ENCODE results near the gene EML4. TPM values are rescaled to one million over a fixed set of nuclear protein-coding genes. Genes with fewer than 3 reads are reported as not detected.

EML4 gene
- total RNA-seq, 1 donor from 2014 or later, result 68.2 TPM

DNA sequence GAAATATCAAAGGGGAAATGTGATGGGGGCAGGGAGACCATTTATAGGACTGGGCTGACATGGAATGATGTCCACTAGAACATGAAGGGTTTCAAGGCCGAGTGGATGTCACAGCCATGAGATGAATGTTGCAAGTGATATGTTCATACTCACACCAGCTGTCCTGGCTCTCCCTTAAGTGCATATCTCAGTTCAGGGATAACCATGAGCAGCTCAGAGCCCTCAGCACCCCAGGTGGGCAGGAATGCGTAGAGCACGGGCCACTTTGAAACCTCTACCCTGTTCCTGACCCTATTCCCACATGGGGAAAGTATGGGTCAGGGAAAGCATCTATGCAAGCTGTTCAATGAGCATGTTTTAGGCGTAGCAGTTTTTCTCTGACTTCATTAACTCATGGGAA lies 12.4 kb upstream of the EML4 start:
- Mint-ChIP-seq H3K4me1 (ENCODE audit: low read depth, unreplicated experiment) (no peaks in the 10 kb centered on the region), H3K36me3 (ENCODE audit: low read depth, unreplicated experiment) (no peaks in the 10 kb centered on the region), H3K4me3 (ENCODE audit: unreplicated experiment) (no peak overlapping the region), H3K27ac (ENCODE audit: unreplicated experiment) (no peak overlapping the region), H3K27me3 (ENCODE audit: low read depth, unreplicated experiment) (no peaks in the 10 kb centered on the region), H3K9me3 (ENCODE audit: unreplicated experiment) (no peaks in the 10 kb centered on the region)
- Histone ChIP-seq H3K9me3 (ENCODE audit: insufficient read depth, low read depth, low read length) (no peaks in the 10 kb centered on the region), H3K4me1 (ENCODE audit: insufficient read depth, low read length) (no peaks in the 10 kb centered on the region), H3K9ac (ENCODE audit: low read length) (no peak overlapping the region), H4K20me1 (ENCODE audit: insufficient read depth, low read length) (no peaks in the 10 kb centered on the region), H2AFZ (ENCODE audit: low read depth, low read length) (no peak overlapping the region), H3K27me3 (ENCODE audit: insufficient read depth, low read length) (no peaks in the 10 kb centered on the region), H3K36me3 (ENCODE audit: insufficient read depth, low read length) (no peaks in the 10 kb centered on the region), H3K27ac (ENCODE audit: low read depth, low read length) (no peak overlapping the region), H3K79me2 (ENCODE audit: insufficient read depth, low read length) (no peaks in the 10 kb centered on the region), H3K4me2 (ENCODE audit: low read length) (no peak overlapping the region), H3K4me3 (ENCODE audit: insufficient read depth, low read depth, low read length) (no peak overlapping the region)
- DNase-seq (ENCODE audit: low read depth) (no peak), FAIRE-seq (no peak)
- TF ChIP-seq, protein P1, sequence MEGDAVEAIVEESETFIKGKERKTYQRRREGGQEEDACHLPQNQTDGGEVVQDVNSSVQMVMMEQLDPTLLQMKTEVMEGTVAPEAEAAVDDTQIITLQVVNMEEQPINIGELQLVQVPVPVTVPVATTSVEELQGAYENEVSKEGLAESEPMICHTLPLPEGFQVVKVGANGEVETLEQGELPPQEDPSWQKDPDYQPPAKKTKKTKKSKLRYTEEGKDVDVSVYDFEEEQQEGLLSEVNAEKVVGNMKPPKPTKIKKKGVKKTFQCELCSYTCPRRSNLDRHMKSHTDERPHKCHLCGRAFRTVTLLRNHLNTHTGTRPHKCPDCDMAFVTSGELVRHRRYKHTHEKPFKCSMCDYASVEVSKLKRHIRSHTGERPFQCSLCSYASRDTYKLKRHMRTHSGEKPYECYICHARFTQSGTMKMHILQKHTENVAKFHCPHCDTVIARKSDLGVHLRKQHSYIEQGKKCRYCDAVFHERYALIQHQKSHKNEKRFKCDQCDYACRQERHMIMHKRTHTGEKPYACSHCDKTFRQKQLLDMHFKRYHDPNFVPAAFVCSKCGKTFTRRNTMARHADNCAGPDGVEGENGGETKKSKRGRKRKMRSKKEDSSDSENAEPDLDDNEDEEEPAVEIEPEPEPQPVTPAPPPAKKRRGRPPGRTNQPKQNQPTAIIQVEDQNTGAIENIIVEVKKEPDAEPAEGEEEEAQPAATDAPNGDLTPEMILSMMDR (IDR thresholded peaks at IDR 0.05; ENCODE audit: insufficient read depth, low read depth, low read length), result no peak
- TF ChIP-seq EZH2 (IDR thresholded peaks at IDR 0.05; ENCODE audit: insufficient read depth, low read length), result no peak

DNA sequence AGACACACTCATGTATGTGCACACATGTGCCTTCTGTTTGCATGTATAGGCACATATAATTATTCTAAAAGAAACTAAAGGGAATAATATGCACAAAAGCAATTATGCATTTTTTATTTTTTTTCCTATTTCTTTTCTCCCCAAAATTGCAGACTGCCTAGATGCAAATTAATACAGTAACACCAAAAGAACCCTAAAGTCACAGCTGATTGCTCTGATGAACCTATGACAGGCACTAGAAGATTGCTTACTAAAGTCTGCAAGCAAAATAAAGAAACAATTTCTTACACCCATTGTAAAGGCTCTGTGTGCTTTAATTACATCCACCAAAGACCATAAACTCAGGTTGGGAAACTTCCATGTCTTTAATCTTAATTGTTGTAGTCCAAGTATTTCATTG lies 7.7 kb upstream of the EML4 start:
- no peaks in the 10 kb centered on the region for H3K79me2 ChIP-seq (ENCODE audit: insufficient read depth, low read length)

DNA sequence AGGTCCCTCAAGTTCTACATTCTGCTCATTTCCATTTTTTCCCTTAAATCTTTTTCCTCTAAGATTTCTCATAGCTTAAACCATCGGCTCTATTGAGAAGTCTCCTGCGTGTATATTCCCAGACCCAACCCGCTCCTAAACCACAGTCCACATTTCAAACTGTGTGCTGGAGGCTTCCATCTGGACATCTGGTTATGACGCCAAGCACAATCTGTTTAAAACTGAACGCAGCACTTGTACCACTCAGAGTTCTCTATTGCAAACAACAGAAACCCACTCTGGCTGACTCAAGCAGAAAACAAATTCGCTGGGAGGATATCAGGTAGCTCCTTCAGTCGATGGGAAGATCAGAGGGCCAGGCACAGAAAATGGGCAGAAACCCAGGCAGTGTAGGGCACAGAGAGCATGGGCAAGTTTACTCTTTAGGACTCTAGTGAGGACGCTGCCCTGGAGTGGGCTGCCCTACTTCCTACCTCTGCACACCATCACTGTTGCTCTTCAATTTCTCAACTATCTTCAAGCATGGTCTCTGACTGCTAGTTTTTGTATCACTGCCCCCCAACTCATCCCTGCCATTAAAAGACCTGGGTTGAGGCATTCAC lies 5.6 kb upstream of the EML4 start:
- no peaks in the 10 kb centered on the region for H4K20me1 ChIP-seq (ENCODE audit: insufficient read depth, low read length)
- H3K9me3 ChIP-seq (ENCODE audit: insufficient read depth, low read depth, low read length), result no peaks in the 10 kb centered on the region
- TF ChIP-seq EZH2 (IDR thresholded peaks at IDR 0.05; ENCODE audit: insufficient read depth, low read length), result no peak
- TF ChIP-seq, protein P1 (IDR thresholded peaks at IDR 0.05; ENCODE audit: insufficient read depth, low read depth, low read length), result no peak
- H3K9ac ChIP-seq (ENCODE audit: low read length), result no peak overlapping the region
- no peak for DNase-seq (ENCODE audit: low read depth)
- no peak overlapping the region for H3K4me3 ChIP-seq (ENCODE audit: insufficient read depth, low read depth, low read length)
- H3K79me2 ChIP-seq (ENCODE audit: insufficient read depth, low read length), result no peaks in the 10 kb centered on the region
- H3K27me3 Mint-ChIP-seq (ENCODE audit: low read depth, unreplicated experiment), result no peaks in the 10 kb centered on the region
- H3K4me3 Mint-ChIP-seq (ENCODE audit: unreplicated experiment), result no peak overlapping the region
- peaks cover 5% of the 10 kb centered on the region for H3K4me1 Mint-ChIP-seq (ENCODE audit: low read depth, unreplicated experiment)
- no peaks in the 10 kb centered on the region for H3K36me3 Mint-ChIP-seq (ENCODE audit: low read depth, unreplicated experiment)
- no peaks in the 10 kb centered on the region for H3K27me3 ChIP-seq (ENCODE audit: insufficient read depth, low read length)
- no peak overlapping the region for H3K4me2 ChIP-seq (ENCODE audit: low read length)
- H3K36me3 ChIP-seq (ENCODE audit: insufficient read depth, low read length), result no peaks in the 10 kb centered on the region
- H3K9me3 Mint-ChIP-seq (ENCODE audit: unreplicated experiment), result no peaks in the 10 kb centered on the region
- no peak for FAIRE-seq
- no peak overlapping the region for H3K27ac ChIP-seq (ENCODE audit: low read depth, low read length)
- no peak overlapping the region for H3K27ac Mint-ChIP-seq (ENCODE audit: unreplicated experiment)
- H2AFZ ChIP-seq (ENCODE audit: low read depth, low read length), result no peak overlapping the region
- no peaks in the 10 kb centered on the region for H3K4me1 ChIP-seq (ENCODE audit: insufficient read depth, low read length)

More for the DNA sequence above, 7.7 kb upstream of the EML4 start:
- Histone ChIP-seq H3K4me3 (ENCODE audit: insufficient read depth, low read depth, low read length) (no peak overlapping the region), H3K4me2 (ENCODE audit: low read length) (no peak overlapping the region), H3K4me1 (ENCODE audit: insufficient read depth, low read length) (no peaks in the 10 kb centered on the region), H3K9ac (ENCODE audit: low read length) (no peak overlapping the region), H4K20me1 (ENCODE audit: insufficient read depth, low read length) (no peaks in the 10 kb centered on the region), H3K27ac (ENCODE audit: low read depth, low read length) (no peak overlapping the region), H3K36me3 (ENCODE audit: insufficient read depth, low read length) (no peaks in the 10 kb centered on the region), H3K9me3 (ENCODE audit: insufficient read depth, low read depth, low read length) (no peaks in the 10 kb centered on the region), H3K27me3 (ENCODE audit: insufficient read depth, low read length) (no peaks in the 10 kb centered on the region), H2AFZ (ENCODE audit: low read depth, low read length) (no peak overlapping the region)
- Mint-ChIP-seq H3K4me3 (ENCODE audit: unreplicated experiment) (no peak overlapping the region), H3K4me1 (ENCODE audit: low read depth, unreplicated experiment) (no peaks in the 10 kb centered on the region), H3K36me3 (ENCODE audit: low read depth, unreplicated experiment) (no peaks in the 10 kb centered on the region), H3K9me3 (ENCODE audit: unreplicated experiment) (no peaks in the 10 kb centered on the region), H3K27me3 (ENCODE audit: low read depth, unreplicated experiment) (no peaks in the 10 kb centered on the region), H3K27ac (ENCODE audit: unreplicated experiment) (no peak overlapping the region)
- TF ChIP-seq, protein P1 (IDR thresholded peaks at IDR 0.05; ENCODE audit: insufficient read depth, low read depth, low read length), result no peak
- no peak for TF ChIP-seq EZH2 (IDR thresholded peaks at IDR 0.05; ENCODE audit: insufficient read depth, low read length)
- DNase-seq (ENCODE audit: low read depth), result no peak
- FAIRE-seq, result no peak

Measured in astrocyte (in vitro differentiated cells and primary cell).